ENCODE measurements around the gene MT3.
A peak's percentile ranks its signal among the peaks of the same experiment; 100 is the strongest.
"Not testable (repeated sequence)": the region's sequence is repeated elsewhere in the genome, so short reads cannot be mapped to it uniquely, and the experiment has no call there.

Gene MT3

GRCh38 chr16:56576585-56577299 is 12.6 kb upstream of the MT3 start:
- no peak overlapping the region for H3K4me3 ChIP-seq (ENCODE audit: low read depth, low read length)
- DNase-seq (ENCODE audit: low read depth) = no peak

GRCh38 chr16:56577300-56577625 is 12.1 kb upstream of the MT3 start:
- H3K4me3 ChIP-seq (ENCODE audit: low read depth, low read length) = no peak overlapping the region

GRCh38 chr16:56580391-56581048 is 8.8 kb upstream of the MT3 start:
- DNase-seq (ENCODE audit: low read depth) = no peak
- no peak overlapping the region for H3K4me3 ChIP-seq (ENCODE audit: low read depth, low read length)

More at GRCh38 chr16:56577300-56577625, 12.1 kb upstream of the MT3 start:
- DNase-seq (ENCODE audit: low read depth) = no peak

- not testable (repeated sequence) for H3K4me3 ChIP-seq (ENCODE audit: low read depth, low read length); DNase-seq (ENCODE audit: low read depth)
These were observed 6.4 kb upstream of the MT3 start for GRCh38 chr16:56582911-56583310.

GRCh38 chr16:56583351-56584168 is 5.8 kb upstream of the MT3 start:
- H3K4me3 ChIP-seq (ENCODE audit: low read depth, low read length) = no peak overlapping the region
- DNase-seq (ENCODE audit: low read depth) = no peak

- no peak for DNase-seq (ENCODE audit: low read depth)
- no peak overlapping the region for H3K4me3 ChIP-seq (ENCODE audit: low read depth, low read length)
These were observed 5.1 kb upstream of the MT3 start for GRCh38 chr16:56584276-56584675.

GRCh38 chr16:56588781-56589140 is 567 bp upstream of the MT3 start:
- DNase-seq (ENCODE audit: low read depth) = no peak
- H3K4me3 ChIP-seq (ENCODE audit: low read depth, low read length) = peak overlapping the region; percentile 48

- no peak for DNase-seq (ENCODE audit: low read depth)
- no peak overlapping the region for H3K4me3 ChIP-seq (ENCODE audit: low read depth, low read length)
These were observed 2.2 kb downstream of the MT3 start for GRCh38 chr16:56591377-56592060.

- no peak for DNase-seq (ENCODE audit: low read depth)
- no peak overlapping the region for H3K4me3 ChIP-seq (ENCODE audit: low read depth, low read length)
These were observed 4.4 kb downstream of the MT3 start for GRCh38 chr16:56593573-56594291.

GRCh38 chr16:56594292-56594619 is 4.9 kb downstream of the MT3 start:
- H3K4me3 ChIP-seq (ENCODE audit: low read depth, low read length) = no peak overlapping the region
- no peak for DNase-seq (ENCODE audit: low read depth)

- no peak for DNase-seq (ENCODE audit: low read depth)
- H3K4me3 ChIP-seq (ENCODE audit: low read depth, low read length) = no peak overlapping the region
These were observed 11.2 kb downstream of the MT3 start for GRCh38 chr16:56600398-56600999.

- DNase-seq (ENCODE audit: low read depth) = no peak
- H3K4me3 ChIP-seq (ENCODE audit: low read depth, low read length) = no peak overlapping the region
These were observed 12.0 kb downstream of the MT3 start for GRCh38 chr16:56601325-56601724.

- H3K4me3 ChIP-seq (ENCODE audit: low read depth, low read length) = no peak overlapping the region
- DNase-seq (ENCODE audit: low read depth) = no peak
These were observed 14.3 kb downstream of the MT3 start for GRCh38 chr16:56603589-56603988.

GRCh38 chr16:56604966-56605365 is 15.6 kb downstream of the MT3 start:
- no peak for DNase-seq (ENCODE audit: low read depth)
- H3K4me3 ChIP-seq (ENCODE audit: low read depth, low read length) = no peak overlapping the region

GRCh38 chr16:56605475-56605874 is 16.1 kb downstream of the MT3 start:
- no peak overlapping the region for H3K4me3 ChIP-seq (ENCODE audit: low read depth, low read length)
- no peak for DNase-seq (ENCODE audit: low read depth)

- DNase-seq (ENCODE audit: low read depth) = no peak
- no peak overlapping the region for H3K4me3 ChIP-seq (ENCODE audit: low read depth, low read length)
These were observed 16.7 kb downstream of the MT3 start for GRCh38 chr16:56606071-56606475.

- DNase-seq (ENCODE audit: low read depth) = peak; percentile 77
- peak overlapping the region; percentile 27 for H3K4me3 ChIP-seq (ENCODE audit: low read depth, low read length)
These were observed 17.3 kb downstream of the MT3 start for GRCh38 chr16:56606476-56607108.

- peak; percentile 100 for DNase-seq (ENCODE audit: low read depth)
- H3K4me3 ChIP-seq (ENCODE audit: low read depth, low read length) = peak overlapping the region; percentile 27
These were observed 17.8 kb downstream of the MT3 start for GRCh38 chr16:56607109-56607618.

- no peak for DNase-seq (ENCODE audit: low read depth)
These were observed 18.3 kb downstream of the MT3 start for GRCh38 chr16:56607675-56608042.

More at GRCh38 chr16:56607675-56608042, 18.3 kb downstream of the MT3 start:
- peak overlapping the region; percentile 81 for H3K4me3 ChIP-seq (ENCODE audit: low read depth, low read length)

All from skeletal muscle cell (primary cell).